GM12873 (cell line): ENCODE results near the gene PNCK.

Experiments used
- TF ChIP-seq, protein P1 (sequence below): IDR thresholded peaks from 2 replicates; pipeline ENCODE4 v1.5.1; 2012; ENCODE audit warnings: low read depth, mild to moderate bottlenecking, moderate library complexity, low read length, control low read depth; ENCODE audit not compliant: insufficient read depth; ENCODE audit errors: missing control alignments

The PNCK gene

DNA sequence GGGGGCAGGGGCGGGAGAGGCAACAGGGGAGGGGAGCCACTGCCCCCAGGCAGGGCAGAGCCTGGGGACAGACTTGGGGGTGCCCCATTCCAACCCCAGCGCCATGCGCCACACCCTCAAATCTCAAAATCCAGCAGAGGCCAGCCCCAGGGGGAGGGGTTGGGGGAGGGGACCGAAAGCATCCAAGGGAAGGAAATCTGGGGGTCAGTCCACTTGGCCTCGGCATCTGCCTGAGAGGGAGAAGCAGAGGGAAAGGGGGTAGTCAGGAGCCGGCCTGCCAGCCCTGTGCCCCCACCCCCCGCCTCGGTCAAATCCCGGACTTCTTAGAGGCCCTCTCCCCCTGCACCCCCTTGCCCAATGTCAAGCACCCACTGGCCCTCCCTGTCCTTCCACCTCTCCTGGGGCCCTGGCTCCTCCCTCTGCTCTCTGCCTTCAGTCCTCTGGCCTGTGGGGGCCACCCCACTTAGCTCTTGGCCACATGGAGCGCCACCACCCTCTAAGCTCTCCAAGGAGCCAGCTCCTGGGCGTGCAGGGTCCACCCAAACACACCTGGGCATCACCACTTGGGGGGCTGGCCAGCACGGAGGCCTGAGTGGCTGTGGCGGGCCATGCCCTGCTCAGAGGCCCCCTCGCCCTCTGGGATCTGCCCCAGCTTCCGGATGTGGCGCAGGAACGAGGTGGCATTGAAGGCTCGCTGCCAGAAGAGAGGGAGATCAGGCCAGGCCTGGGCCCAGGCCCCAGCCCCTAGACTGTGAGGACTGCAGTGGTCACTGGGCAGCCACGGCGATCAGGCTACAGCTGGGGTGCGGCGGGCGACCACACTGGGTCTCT lies 3.5 kb downstream of the PNCK start:
- TF ChIP-seq, protein P1, sequence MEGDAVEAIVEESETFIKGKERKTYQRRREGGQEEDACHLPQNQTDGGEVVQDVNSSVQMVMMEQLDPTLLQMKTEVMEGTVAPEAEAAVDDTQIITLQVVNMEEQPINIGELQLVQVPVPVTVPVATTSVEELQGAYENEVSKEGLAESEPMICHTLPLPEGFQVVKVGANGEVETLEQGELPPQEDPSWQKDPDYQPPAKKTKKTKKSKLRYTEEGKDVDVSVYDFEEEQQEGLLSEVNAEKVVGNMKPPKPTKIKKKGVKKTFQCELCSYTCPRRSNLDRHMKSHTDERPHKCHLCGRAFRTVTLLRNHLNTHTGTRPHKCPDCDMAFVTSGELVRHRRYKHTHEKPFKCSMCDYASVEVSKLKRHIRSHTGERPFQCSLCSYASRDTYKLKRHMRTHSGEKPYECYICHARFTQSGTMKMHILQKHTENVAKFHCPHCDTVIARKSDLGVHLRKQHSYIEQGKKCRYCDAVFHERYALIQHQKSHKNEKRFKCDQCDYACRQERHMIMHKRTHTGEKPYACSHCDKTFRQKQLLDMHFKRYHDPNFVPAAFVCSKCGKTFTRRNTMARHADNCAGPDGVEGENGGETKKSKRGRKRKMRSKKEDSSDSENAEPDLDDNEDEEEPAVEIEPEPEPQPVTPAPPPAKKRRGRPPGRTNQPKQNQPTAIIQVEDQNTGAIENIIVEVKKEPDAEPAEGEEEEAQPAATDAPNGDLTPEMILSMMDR = no peak

DNA sequence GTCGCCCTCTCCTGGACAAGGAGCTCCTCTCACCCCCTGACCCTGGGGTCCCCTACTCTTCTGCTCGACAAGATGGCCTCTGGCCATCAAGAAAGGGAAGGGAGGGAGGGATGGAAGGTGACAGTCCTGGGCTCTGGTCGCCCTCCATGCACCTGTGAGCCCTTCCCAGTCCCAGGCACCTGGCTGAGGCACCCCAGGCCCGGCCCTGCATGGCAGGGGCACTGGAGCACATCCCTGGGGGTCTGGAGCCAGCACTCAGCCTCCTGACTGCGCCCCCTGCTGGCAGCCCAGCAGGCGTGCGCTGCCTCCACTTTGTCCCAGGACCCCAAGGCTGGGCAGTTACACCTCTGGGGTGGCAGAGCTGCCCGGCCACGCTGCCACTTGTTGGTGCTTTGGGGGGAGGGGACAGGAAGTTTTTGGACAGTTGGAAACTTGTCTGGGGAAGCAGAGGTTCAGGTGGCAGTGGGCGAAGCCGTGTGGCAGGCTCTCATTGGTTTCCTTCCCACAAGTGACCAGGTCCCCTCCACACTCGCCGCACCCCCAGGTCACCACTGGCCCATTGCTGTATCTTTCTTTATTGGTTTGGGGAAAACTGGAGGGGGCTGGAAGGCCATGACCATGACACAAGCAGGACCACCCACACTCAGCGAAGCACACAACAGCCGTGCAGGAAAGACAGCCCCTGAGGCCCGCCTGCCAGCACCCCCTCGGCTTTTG lies 4.3 kb downstream of the PNCK start:
- TF ChIP-seq, protein P1 = peak; percentile 83

DNA sequence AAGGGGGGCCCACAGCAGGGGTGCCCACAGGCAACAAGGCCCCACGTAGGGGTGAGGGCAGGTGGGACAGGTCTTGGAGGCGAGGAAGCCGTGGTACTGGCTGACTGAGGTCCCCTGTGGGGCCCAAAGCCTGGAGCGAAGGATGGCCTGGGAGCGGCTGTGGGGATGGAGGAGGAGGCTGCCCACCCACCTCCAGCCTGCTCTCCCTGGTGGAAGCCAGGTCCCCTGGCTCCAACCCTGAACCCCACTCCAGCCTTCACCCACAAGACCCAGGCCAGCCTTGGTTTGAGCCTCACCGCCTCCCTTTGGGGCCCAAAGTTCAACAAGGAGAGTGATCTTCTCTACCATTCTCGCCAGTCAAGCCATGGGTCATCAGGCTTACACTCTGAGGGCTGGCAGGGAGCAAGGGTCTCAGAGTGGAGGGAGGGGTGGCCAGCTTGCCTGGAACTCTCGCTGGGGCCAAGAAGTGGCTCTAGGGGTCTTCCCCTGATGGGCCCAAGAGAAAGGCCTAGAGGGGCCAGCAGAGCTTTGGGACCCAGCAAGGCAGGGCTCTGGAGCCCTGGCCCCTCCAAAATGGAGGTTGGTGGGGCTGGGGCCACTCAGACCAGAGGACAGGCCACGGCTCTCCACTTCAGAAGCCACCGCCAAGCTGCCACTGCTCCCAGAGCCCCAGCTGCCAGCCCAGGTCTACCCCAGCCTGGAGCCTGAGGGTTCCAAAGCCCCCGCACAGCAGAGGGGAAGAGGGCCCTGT lies 5.0 kb downstream of the PNCK start:
- TF ChIP-seq, protein P1 = no peak

DNA sequence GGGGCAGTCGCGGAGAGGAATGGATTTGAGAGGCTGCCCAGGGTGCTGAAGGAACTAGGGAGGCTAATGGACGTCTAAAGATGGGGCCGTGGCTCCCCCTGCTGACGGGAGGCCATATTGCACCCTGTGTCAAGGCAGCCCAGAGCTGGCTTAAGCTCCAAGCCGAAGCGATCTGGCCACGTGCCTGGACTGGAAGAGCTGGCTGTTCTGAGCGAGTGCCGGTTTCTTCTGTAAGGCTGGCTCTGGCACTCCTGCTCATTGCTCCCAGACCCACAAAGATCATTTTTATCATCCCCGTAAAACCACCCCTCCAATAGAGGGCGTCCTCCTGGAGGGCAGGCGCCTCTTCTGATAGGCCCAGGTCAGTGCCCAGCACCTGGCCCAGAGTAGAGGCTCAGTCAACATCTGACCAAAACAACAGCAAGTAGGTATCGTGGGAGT lies 5.6 kb downstream of the PNCK start:
- TF ChIP-seq, protein P1 = peak; percentile 89

DNA sequence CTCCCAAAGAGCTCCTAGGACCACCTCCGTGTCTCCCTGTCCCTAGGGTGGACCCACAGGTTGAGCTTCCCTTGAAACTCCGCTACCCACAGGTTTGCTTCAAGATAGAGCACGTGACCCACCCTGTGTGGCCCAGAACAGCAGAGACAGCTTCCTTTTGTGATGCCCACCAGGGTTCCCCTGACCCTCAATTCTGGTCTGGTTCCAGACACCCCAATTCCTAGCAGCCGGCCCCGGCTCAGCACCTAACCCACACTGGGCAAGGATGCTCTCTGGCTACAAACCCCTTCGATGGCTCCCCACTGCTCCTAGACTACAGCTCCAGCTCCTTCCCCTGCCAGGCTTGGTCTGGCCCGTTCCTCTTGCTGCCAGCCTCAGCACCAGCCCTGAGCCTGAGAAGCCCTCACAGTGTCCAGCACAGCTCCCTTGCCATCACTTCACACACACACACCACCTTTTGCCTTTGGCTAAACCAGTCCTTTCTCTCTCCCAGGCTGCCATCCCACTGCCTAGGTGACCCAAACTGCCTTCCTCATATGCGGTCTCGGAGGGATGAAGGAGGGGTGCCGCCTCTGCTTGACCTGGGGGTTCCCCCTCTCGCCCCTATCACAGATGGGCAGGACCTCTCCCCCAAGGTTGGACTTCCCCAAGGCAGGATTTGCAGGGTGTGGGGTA lies 6.2 kb downstream of the PNCK start:
- TF ChIP-seq, protein P1 = no peak

DNA sequence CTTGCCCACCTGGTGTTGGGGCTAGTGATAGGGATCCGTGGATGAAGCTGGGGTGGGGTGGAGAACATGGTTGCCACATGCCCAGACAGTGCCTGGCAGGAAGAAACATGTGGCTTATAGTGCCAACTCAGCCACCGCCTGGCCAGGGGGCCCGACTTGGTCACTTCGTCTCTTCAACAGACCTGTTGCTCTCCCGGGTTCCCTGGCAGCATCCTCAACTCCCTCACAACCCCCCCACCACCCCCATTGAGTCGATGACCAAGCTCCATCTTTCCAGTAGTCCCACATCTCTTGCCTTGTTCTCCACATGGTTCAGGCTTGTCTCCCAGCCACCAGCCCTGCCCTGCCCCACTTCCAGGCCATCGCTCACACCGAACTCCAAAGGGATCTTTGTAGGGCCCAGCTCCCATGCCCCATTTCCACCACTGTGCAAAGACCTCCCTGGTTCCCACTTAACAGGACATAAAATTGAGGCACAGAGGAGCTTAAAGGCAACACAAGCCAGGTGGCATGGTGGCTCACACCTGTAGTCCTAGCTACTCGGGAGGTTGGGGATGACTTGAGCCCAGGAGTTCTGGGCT lies 7.8 kb downstream of the PNCK start:
- TF ChIP-seq, protein P1 = no peak
